ENCODE results near the gene SERPINB3.

DNA sequence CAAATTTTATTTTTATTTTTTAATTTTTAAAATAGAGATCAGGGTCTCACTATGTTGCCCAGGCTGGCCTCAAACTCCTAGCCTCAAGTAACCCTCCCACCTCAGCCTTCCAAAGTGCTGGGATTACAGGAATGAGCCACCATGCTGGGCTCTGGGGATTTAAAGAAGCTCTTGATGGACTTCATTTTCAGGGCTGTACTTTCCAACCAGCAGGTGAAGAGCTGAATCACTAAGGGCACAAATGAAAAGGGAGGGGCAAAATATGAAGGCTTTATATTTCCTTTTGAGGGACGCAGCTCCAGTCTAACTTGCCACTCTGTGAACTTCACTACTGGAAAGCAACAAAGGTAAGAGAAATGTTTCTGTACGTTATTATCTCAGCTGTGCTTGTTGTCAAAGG, 41.0 kb upstream of the SERPINB3 start, which contains the start of gene SERPINB11:
- TF ChIP-seq, protein P1, sequence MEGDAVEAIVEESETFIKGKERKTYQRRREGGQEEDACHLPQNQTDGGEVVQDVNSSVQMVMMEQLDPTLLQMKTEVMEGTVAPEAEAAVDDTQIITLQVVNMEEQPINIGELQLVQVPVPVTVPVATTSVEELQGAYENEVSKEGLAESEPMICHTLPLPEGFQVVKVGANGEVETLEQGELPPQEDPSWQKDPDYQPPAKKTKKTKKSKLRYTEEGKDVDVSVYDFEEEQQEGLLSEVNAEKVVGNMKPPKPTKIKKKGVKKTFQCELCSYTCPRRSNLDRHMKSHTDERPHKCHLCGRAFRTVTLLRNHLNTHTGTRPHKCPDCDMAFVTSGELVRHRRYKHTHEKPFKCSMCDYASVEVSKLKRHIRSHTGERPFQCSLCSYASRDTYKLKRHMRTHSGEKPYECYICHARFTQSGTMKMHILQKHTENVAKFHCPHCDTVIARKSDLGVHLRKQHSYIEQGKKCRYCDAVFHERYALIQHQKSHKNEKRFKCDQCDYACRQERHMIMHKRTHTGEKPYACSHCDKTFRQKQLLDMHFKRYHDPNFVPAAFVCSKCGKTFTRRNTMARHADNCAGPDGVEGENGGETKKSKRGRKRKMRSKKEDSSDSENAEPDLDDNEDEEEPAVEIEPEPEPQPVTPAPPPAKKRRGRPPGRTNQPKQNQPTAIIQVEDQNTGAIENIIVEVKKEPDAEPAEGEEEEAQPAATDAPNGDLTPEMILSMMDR (IDR thresholded peaks at IDR 0.05 in 4 of 5, conservative IDR thresholded peaks at IDR 0.05 in 1 of 5): no peak
- TF ChIP-seq POLR2A (IDR thresholded peaks at IDR 0.05): no peak
